GOT3 (cell line): Measurements from ENCODE around the gene GPR153.

Experiments
- DNase-seq: peaks from one replicate; lab custom pipeline; 2025; ENCODE audit warnings: mixed read lengths; lab: John Stamatoyannopoulos, UW

The GPR153 gene

DNA sequence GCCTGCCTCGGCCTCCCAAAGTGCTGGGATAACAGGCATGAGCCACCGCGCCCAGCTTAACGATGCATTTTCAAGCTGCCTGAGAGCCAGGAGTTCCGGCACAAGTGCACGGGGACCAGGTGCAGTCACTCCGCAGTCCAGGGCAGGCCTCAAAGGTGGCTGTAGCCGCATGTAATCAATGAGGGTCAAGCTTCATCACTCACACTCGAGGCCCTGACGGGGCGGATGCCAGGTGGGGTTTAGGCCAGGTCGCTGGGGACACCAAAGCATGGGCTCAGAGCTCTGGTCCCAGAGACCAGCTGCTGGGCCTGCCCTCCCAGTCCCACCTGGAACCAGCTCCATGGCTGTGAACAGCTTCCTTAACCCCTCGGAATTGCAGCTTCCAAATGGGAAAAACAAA, 26.1 kb upstream of the GPR153 start:
- DNase-seq = no peak

DNA sequence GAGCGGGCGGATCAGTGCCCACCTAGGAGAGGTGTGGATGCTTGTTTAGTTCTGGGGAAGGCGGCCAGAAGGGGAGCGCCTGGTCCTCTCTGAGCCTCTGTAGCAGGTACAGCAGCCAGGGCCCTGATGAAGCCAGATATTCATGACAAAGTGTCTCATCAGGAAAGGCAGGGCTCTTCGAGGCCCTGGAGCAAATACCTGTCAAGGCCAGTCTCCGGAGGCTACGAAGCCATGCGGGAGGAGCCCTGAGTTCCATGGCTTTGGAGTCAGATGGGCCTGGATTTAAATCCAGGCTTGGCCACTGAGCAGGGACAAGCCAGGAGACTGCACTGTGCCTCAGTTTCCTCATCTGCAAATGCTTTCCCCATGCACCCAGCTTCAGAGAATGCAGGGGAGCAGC, 25.4 kb upstream of the GPR153 start:
- no peak for DNase-seq

DNA sequence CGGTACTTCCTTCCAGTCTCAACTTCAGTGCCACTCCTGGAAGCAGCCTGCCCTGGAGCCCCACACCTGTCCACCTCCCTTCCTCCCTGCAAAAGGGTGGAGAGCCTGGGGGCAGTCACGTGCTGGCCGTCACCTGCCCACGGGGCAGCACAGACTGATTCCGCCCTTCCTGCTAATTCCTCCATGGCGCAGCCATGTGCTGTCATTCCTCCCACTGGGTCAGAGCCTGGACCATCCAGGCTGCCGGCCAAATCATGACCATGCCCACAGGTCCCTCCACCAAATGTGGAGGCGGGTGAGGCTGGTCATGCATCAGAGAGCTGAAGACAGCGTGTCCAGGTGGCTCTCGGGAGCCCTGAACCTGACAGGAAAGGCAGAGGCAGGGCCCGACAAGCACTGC, 24.4 kb upstream of the GPR153 start:
- no peak for DNase-seq

DNA sequence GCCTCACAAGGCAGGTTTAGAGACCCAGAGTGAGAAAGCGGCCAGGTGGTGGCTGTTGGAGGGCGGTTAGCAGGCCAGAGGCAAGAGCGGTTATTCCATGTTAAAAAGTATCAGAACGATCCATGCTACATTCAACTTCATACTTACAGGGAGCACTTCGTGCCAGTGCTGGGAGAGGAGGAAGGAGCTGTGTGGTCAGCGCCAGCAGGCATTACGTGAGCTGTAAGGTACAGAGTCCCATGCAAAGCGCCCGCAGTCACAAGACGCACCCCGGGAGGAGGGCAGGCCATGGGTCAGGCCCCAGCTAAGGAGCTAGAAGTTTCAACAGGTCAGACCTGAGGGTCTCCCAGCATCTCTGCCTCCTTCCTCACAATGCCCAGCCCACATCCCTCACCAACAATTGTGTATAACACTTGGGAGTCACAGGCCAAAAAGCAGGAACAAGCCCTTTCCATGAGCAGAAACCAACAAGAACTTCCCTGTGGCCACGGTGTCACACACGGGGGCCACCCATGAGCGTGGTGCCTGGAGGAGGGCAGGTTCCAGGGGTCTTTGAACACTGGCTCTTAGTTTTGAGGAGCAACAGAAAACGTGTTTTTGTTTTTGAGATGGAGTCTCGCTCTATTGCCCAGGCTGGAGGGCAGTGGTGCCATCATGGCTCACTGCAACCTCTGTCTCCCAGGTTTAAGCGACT, 21.8 kb upstream of the GPR153 start:
- no peak for DNase-seq

DNA sequence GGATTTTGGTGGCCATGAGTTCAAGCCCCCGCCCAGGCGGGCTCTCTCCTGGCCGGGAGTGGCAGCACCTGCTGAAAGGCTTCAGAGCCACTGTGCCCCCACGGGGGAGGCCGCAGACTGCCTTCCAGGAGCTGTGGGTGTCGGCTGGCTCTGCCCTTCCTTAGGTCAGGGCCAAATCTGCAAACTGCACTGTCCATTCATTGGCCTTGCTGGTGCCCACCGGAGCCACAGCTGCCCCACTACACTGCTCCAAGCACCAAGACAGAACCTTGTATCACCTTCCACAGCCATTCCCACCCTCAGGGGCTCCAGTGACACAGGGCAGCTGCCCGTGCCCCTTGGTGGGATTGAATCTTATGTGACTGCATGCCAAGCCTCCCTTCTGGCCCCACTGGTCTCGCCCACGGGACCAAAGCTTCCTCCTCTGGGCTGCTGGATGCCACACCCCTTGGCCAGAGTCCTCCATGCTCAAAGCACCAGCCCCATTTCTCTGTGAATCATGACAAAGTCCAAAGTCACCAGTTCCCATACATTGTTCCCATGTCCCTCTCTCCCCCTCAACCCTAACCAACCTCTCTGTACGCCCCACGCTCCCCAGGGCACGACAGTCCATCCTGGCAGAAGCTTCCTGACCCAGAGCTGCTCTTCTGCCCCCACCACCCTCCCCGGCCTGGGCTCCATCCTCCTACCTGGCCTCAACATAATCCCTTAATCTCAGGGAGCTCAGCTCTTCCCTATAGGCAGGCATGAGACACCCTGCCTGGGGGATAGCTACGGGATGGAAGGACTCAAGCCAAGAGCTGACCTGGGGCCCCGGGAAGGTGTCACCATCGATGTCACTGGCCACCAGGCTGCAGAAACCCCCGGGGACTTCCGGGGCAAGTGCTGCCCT, 20.9 kb upstream of the GPR153 start:
- DNase-seq = no peak

DNA sequence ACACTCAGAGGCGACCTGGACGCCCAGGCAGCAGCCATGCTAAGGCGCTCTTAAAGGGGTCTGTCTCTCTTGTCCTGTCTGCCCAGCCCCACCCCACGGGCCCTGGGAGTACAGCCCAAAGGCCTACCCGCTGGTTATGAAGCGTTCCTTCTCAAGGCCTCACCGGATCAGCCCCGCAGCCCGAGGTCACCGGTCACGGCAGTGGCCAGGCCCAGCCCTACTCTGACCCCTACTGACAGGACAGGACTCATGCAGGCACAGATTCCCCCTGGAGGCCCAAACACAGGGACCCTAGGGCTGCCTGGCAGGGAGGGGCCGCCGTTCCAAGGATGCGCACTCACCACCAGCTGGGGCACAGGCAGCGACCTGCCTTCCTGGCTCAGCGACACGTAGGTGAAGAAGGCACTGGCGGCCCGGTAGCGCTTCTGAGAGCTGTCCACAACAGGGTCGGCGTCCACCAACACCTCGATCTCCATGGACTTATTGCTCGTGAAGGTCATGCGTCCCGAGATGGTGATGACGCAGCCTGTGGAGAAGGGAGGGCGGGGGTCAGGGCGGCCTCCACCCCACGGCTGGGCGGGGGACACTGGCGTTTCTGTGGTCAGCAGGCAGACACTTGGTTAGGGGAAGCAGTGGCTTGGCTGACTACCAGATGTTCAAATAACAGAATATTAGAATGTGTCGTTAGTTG, 20.0 kb upstream of the GPR153 start:
- no peak for DNase-seq

DNA sequence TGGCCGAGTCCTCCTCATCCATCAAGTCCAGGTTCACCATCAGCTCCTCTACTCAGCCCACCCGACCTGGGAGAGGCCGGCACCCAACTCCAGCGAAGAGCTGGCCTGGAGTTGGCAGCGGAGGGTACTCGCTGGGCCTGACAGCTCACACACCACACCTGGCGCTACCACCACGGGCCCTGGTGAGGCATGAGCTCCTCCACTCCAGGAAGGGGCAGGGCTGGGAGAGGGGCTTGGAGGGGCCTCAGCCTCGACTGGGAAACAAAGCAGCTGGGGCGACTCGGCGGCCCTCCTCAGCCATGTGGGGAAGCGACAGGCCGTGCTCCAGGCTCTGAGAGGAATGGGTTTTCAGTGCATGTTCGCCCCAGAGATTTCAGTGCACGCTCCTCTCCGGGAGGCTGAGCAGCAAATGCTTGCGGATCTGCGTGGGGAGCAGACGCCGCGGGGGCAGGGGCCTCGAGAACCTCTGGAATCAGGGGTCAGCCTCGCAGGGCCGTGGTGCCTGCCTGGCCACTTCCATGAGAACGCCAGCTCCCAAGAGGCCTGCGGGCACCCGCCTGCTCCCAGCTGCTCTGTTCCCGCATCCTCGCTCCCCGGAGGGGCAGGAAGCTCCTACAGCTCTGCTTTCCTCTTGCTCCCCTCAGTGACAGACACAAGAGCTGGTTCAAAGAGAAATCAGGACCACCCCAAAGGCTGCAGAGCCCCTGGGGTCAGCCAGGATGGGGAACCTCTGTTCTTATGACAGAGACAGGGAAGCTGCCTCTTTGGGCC, 18.9 kb upstream of the GPR153 start:
- DNase-seq = no peak

DNA sequence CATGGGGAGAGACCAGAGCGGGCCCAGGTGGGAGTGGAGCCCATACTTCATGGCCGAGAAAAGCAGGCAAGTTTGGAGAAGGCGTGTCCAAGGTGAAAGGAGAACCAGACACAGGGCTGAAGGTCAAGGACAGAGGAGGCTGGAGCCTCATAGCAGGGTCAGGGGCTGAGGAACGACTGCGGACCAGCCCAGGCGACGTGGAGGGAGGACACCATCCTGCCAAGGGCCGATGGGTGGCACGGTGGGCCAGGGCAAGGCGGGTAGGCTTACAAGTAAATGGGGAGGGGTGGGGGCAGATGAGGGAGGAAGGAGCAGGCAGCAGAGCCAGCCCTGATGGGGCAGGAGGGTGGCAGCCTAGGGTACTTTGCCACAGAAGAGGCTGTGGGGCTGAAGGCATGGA, 18.2 kb upstream of the GPR153 start:
- DNase-seq = no peak

DNA sequence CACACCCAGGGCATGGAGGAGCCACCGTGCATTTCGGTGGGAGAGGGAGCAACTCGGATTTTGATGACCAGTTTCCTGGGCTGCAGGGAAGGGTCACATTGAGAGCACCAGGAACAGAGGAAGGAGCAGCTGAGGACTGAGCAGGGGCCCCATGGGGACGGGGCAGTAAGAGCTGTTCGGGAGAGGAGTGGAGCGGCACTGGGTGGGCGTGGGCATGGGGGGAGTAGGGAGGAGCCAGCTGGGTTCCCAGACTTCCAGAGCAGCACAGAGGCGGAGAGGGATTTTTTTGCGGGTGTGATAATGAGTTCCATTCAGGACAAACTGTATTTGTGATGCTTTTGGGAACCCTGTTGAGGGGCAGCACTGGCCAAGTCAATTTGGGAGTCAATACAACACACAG, 17.4 kb upstream of the GPR153 start:
- DNase-seq = no peak

DNA sequence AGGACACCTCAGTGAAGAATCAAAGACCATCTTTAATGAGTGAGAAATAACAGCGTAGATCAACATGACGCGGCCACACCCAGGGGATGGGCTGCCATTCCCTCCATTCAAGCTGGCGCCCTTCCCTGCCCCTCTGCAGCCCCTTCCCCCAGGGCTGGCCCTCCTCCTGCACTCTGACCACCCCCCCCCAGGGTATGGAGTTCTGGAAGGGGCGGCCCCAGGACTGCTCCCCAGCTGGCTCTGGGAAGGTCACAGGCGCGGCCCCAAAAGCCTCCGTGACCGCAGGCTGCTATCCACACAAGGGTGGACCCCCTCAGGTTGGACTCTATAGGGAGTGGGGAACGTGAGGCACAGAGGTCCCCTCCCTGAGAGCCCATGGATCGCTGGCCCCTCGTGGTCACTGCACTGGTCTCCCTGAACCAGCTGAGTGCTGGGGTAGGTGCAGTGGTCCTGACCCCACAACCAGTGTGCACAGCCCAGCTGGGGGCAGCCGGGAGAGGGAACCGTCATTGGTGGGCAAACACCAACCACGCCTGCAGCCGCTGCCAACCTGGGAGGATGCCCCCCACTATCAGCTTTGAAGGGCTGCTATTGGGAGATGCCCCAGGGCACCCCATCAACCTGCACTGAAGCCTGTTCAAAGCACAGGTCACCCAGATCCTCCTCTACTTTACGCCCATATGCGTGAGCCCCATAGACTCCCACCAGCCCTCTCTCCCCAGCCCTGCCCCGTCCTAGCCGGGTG, 16.1 kb upstream of the GPR153 start:
- DNase-seq = no peak

DNA sequence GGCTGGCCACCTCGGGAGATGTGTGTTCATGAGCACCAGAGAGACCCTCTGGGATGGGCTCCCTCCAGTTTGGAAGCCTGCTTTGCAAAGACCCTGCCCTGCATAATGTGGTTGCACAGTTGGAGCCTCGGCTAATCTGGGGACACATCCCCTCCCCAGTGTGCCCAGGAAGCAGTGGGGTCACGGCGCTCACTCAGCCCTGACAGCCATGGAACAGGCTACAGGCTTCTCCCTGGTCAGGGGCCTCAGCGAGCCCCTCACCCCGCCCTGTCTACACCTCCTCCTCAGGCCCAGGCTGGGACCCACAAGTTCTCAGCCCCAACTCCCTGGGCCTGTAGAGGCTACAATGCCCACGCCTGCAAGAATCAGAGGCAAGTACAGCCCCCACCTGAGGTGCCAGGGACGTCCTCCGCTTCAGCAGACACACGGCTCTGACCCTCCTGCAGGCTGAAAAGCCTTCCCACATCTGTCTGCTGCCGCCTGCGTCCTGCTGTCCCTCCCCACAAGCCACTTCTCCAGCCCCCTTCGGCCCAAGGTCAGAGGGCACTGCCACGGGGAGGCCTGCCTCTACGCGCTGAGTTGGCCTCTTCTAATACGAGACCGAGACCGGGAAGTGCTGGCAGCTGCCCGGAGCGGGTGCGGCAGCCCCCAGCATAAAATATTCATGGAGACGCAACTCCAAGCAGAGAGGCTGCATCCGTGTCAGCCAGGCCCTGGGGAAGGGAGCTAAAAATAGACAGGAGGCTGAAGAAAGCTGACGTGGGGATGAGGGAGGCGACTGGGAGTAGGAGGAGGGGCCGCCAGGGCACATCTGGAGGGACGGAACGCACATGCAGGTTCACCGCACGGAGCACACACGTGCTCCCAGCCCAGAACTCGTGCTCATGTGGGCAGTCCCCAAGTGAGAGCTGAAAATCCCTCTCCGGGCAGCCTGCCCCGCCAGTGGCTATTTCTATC, 15.2 kb upstream of the GPR153 start:
- DNase-seq = no peak

DNA sequence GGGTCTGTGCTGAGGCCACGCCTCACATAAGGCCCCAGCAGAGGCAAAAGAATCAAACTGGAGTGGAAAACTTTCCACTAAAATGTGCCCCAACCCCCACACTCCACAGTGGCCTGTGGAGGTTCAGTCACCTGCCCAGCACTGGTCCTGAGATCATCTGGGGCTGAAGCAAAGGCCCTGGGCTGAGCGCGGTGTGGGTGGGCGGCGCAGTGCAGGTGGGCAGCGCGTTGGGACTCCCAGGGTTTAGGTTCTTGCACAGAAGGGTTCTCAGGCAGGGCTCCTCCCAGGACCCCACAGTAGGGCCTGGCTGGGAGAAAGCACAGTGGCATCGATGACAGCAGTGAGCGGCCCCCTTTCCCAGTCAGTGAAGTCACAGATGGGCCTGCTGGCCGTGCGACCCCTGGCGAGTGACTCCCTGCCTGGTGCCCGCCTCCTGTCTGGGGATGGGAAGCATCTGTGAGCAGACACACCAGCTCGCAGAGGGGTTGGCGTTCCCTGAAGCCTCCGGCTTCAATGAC, 13.8 kb upstream of the GPR153 start:
- DNase-seq = no peak

DNA sequence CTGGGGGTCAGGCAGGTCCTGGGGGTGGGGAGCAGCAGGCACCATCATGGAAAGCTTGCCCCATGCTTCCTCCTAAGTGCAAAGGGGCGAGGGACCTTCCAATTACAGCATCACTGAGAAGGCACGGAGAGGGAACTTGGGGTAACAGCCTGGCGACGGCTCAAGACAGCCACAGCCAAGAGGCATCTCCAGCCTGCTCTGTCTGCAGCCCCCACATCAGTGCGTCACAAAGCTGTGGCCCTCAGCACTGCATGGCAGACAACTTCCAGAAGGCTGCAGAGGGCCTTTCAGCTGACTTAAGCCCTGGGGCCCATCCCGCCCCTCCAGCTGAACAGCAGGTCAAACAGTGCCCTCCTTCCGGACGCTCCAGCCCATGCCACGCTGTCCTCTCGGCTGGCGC, 13.2 kb upstream of the GPR153 start:
- no peak for DNase-seq

DNA sequence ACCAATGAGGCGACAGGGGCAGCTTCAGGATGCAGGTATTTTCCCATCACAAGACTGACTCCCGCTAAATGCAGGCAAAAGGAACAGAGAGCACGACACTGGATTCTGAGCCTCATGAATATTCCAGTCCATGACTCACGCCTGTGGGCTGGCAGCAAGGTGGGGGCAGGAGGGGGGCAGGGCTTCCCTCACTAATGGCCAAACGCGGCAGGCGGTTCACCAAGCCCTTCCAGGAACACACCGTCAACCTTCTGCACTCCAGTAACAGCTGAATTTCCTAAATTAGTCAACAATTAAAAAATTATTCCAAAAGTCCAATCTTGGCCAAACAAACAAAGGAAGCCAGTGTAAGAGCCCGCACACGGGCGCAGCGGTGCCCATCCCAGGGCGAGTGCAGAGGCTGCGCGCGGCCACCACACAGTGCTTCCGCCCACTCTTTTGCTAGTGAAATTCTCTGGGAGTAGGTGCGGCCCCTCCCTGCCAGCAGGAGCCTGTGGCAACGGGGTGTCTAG, 12.5 kb upstream of the GPR153 start:
- DNase-seq = no peak

DNA sequence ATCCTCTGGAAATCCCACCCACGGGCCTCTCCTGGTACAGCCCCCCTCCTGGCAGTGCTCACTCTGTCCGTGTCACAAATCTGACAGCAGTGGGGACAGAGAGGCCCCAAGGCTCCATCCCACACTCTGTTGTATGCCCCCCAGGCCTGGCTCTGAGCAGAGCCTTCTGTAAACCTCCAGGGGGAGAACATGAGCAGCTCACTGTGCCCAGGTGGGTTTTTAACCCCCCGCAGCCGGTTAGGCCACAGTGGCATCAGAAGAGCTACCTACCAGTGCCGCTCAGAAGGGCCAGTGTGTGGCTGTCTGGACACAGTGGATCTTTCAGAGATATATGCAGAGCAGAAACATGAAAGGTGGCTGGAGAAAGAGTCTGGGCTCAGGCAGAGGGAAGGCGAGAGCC, 12.0 kb upstream of the GPR153 start:
- DNase-seq = no peak

DNA sequence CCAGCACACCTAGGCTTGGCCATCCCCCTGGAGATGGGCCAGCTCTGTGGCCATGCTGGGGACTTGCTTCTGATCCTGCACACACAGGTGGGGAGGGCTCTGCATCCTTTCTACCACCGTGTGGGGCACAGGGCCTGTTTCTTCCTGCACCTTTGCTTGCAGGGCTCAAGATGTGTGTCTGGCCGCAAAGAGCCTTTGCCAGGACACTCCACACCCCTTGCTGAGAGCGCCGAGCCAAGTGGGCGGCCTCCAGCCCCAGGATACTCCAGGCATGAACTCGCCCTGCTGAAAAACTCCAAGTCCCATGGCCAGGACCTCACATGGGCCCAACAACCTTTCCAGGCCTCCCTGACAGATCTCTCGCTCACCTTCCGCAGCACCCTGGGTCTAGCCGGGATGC, 11.6 kb upstream of the GPR153 start:
- no peak for DNase-seq

DNA sequence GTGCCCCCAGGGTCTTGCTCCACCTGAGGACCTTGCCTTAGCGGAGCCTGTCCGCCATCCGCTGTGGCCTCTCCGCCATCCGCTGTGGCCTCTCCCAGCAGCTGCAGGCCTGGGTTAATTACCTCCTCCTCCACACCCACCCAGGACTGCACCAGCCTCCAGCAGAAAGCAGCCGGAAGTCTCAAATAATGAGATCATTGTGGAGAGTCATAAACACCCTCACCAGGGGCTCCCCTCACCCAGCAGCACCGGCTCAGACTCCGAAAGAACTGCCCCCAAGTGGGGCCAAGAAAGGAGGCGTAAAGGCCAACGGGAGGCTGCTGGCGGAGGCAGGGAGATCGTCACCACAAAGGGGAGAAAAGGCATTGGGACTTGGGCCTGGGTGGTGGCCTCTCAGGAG, 10.7 kb upstream of the GPR153 start:
- no peak for DNase-seq

DNA sequence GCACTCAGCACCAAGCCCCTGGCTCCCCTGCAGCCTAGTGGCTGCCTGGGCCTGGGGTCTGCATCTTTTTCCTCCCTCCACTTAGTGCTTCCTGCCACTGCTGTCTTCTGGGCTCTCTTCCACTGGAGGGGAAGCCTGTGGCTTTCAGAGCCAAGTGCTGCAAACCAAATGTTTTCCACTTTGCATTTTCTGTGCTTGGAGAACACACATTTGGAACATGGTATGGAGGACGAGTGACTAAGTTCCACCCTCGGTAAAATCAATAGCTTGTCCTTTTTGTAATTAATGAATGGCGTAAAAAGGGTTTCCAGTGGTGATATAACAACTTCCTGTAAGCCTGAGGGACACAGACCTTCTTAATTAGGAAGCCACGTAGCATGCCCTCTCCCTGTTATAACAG, 10.1 kb upstream of the GPR153 start:
- no peak for DNase-seq

DNA sequence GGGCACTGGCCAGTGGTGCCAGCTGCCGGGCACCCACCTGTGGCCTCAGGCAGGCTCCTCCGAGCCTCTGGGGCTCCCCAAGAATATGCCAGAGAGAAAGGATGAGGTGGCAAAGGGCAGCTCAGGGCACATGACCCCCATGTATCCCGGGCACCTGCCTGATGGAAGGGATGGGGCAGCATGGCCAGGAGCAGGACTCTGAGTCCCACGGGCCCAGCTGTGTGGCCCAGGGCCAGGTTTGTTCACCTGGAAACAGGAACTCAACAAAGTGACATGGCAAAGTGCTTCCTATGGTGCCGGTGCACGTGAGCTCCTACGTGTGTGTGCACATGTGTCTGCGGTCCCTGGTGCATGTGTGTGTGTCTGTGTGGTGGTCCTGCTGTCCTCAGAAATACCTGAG, 9.5 kb upstream of the GPR153 start:
- DNase-seq = no peak
